CD4-positive, alpha-beta memory T cell (primary cell): ENCODE results near the gene GTSF1L. TPM values are rescaled to one million over a fixed set of nuclear protein-coding genes. Genes with fewer than 3 reads are reported as not detected.

ENCODE experiments used
- CTCF ChIA-PET: fragments of 350-600 bp; sonication (Branson Sonifier 250); formaldehyde crosslinking; loops from one replicate; lab custom pipeline; 2021; ENCODE audit warnings: inconsistent platforms; ENCODE audit not compliant: partially characterized antibody; lab: Charles Lee
- POLR2A ChIA-PET: fragments of 350-600 bp; sonication (Branson Sonifier 250); formaldehyde crosslinking; loops from one replicate; lab custom pipeline; 2021; ENCODE audit not compliant: partially characterized antibody; lab: Charles Lee
- DNase-seq, 5 donors: peaks; one replicate each; pipeline versions ENCODE4 v3.0.0 to v3.0.0-alpha.2; 2020 to 2022; ENCODE audit warnings: mixed read lengths in 1 of 5
- H3K27ac ChIP-seq: one replicate; pipeline ENCODE4 v1.7.0; 2013; ENCODE audit warnings: low read depth, low read length
- H3K27me3 ChIP-seq: 2 replicates; pipeline ENCODE4 v1.7.0; 2013; ENCODE audit warnings: mild to moderate bottlenecking, low read length, moderate library complexity; ENCODE audit not compliant: insufficient read depth
- H3K36me3 ChIP-seq: 2 replicates; pipeline ENCODE4 v1.7.0; 2013; ENCODE audit warnings: mild to moderate bottlenecking, low read length, moderate library complexity; ENCODE audit not compliant: insufficient read depth
- H3K4me1 ChIP-seq: 2 replicates; pipeline ENCODE4 v1.7.0; 2013; ENCODE audit warnings: mild to moderate bottlenecking, low read length, moderate library complexity; ENCODE audit not compliant: insufficient read depth
- H3K4me3 ChIP-seq, 2 donors: one replicate each; pipeline ENCODE4 v1.7.0; 2013; ENCODE audit warnings: low read length in 2 of 2, mild to moderate bottlenecking in 1 of 2
- H3K9me3 ChIP-seq, 2 donors: one replicate each; pipeline ENCODE4 v1.7.0; 2013; ENCODE audit warnings: low read length in 2 of 2, control low read depth in 1 of 2; ENCODE audit not compliant: control insufficient read depth in 1 of 2
- H3K27ac Mint-ChIP-seq, 7 donors: one replicate each; pipeline ENCODE4 v1.8.0; 2020 to 2021; ENCODE audit warnings: mixed read lengths in 7 of 7, mild to moderate bottlenecking in 6 of 7, inconsistent platforms in 3 of 7, moderate library complexity in 3 of 7
- H3K27me3 Mint-ChIP-seq, 2 donors: one replicate each; pipeline ENCODE4 v1.8.0; 2020 to 2021; ENCODE audit warnings: mixed read lengths in 2 of 2
- H3K36me3 Mint-ChIP-seq, 2 donors: one replicate each; pipeline ENCODE4 v1.8.0; 2020 to 2021; ENCODE audit warnings: mixed read lengths in 2 of 2, inconsistent platforms in 1 of 2, mild to moderate bottlenecking in 1 of 2
- H3K4me1 Mint-ChIP-seq, 4 donors: one replicate each; pipeline ENCODE4 v1.8.0; 2020 to 2021; ENCODE audit warnings: mixed read lengths in 4 of 4, mild to moderate bottlenecking in 1 of 4
- H3K4me3 Mint-ChIP-seq, 8 donors: one replicate each; pipeline ENCODE4 v1.8.0; 2020 to 2021; ENCODE audit warnings: mixed read lengths in 8 of 8, mild to moderate bottlenecking in 7 of 8, moderate library complexity in 6 of 8, inconsistent platforms in 3 of 8
- H3K9me3 Mint-ChIP-seq, 8 donors: one replicate each; pipeline ENCODE4 v1.8.0; 2020 to 2021; ENCODE audit warnings: mixed read lengths in 8 of 8, mild to moderate bottlenecking in 5 of 8, inconsistent platforms in 3 of 8, moderate library complexity in 1 of 8
- intact Hi-C: fragments of 100-400 bp; cut with micrococcal nuclease; formaldehyde crosslinking; loops from one replicate; pipeline ENCODE4 v1.15.1; 2023
- polyA plus RNA-seq, 2 donors: library from polyadenylated mRNA; unstranded; fragments of 300-500 nt; fragmentation: Illumina TruSeq; gene quantifications; one replicate each; pipeline ENCODE4 v1.2.3, GENCODE V29; 2021
- total RNA-seq, 2 experiments: library from RNA; stranded (reverse); gene quantifications; one replicate each; pipeline ENCODE4 v1.2.3, GENCODE V29; 2021

GTSF1L gene
- total RNA-seq (not detected), polyA plus RNA-seq (not detected)

GRCh38 chr20:43726811-43727338 lies at the start of gene GTSF1L:
Gene GTSF1L, minus strand, starts transcription at chr20:43727002. Its CDS starts 308 bp downstream, at chr20:43726694.
- H3K27ac ChIP-seq = no peak within 1 kb of the TSS
- no peaks in the 10 kb centered on the region for H3K9me3 ChIP-seq
- no peaks in the 10 kb centered on the region for H3K36me3 ChIP-seq
- Mint-ChIP-seq H3K27me3 (no peaks in the 10 kb centered on the region), H3K27ac (peak within 1 kb of the TSS in 1 of 7 donors; percentile 8), H3K9me3 (peaks cover 0 to 3% (median 0%) of the 10 kb centered on the region in 8 donors), H3K4me1 (peaks cover 20 to 41% (median 30%) of the 10 kb centered on the region in 4 donors), H3K36me3 (no peaks in the 10 kb centered on the region), H3K4me3 (no peak within 1 kb of the TSS)
- ChIA-PET CTCF (interaction anchor here (0.8 kb wide), 1 partner anchor 23 kb away, joined by 3 read pairs; no protein-coding TSS in a partner anchor), POLR2A (no interaction called here)
- intact Hi-C loops = no loop called here
- H3K27me3 ChIP-seq = no peaks in the 10 kb centered on the region
- no peak for DNase-seq
- H3K4me1 ChIP-seq = peaks cover 33% of the 10 kb centered on the region
- no peak within 1 kb of the TSS for H3K4me3 ChIP-seq

- Mint-ChIP-seq H3K27me3 (peaks cover 9 to 20% of the 10 kb centered on the region in 2 donors), H3K9me3 (peaks cover 0 to 25% (median 17%) of the 10 kb centered on the region in 8 donors), H3K36me3 (no peaks in the 10 kb centered on the region), H3K4me3 (no peak overlapping the region), H3K27ac (no peak overlapping the region), H3K4me1 (peaks cover 0 to 1% (median 0%) of the 10 kb centered on the region in 4 donors)
- Histone ChIP-seq H3K9me3 (no peaks in the 10 kb centered on the region), H3K4me3 (no peak overlapping the region), H3K27ac (no peak overlapping the region), H3K27me3 (no peaks in the 10 kb centered on the region), H3K4me1 (no peaks in the 10 kb centered on the region), H3K36me3 (no peaks in the 10 kb centered on the region)
- DNase-seq = no peak
- CTCF ChIA-PET = no interaction called here
- intact Hi-C loops = no loop called here
- POLR2A ChIA-PET = no interaction called here
Observed at GRCh38 chr20:43774754-43775153, 48.0 kb upstream of the GTSF1L start.

- H3K27me3 Mint-ChIP-seq = peaks cover 12 to 23% of the 10 kb centered on the region in 2 donors
- H3K9me3 Mint-ChIP-seq = peaks cover 0 to 1% (median 0%) of the 10 kb centered on the region in 8 donors
- ChIA-PET CTCF (no interaction called here), POLR2A (no interaction called here)
- Histone ChIP-seq H3K36me3 (no peaks in the 10 kb centered on the region), H3K4me3 (no peak overlapping the region), H3K4me1 (no peaks in the 10 kb centered on the region), H3K27ac (no peak overlapping the region), H3K9me3 (no peaks in the 10 kb centered on the region), H3K27me3 (no peaks in the 10 kb centered on the region)
- intact Hi-C loops = no loop called here
- H3K4me3 Mint-ChIP-seq = no peak overlapping the region
- no peak overlapping the region for H3K27ac Mint-ChIP-seq
- H3K36me3 Mint-ChIP-seq = no peaks in the 10 kb centered on the region
- peaks cover 0 to 1% (median 0%) of the 10 kb centered on the region in 4 donors for H3K4me1 Mint-ChIP-seq
- DNase-seq = no peak
Observed at GRCh38 chr20:43771503-43772190, 44.8 kb upstream of the GTSF1L start.

- H3K4me1 Mint-ChIP-seq = peaks cover 0 to 1% (median 0%) of the 10 kb centered on the region in 4 donors
- H3K27ac ChIP-seq = no peak overlapping the region
- no peak overlapping the region for H3K4me3 ChIP-seq
- H3K9me3 Mint-ChIP-seq = no peaks in the 10 kb centered on the region
- intact Hi-C loops = no loop called here
- H3K27me3 ChIP-seq = no peaks in the 10 kb centered on the region
- POLR2A ChIA-PET = no interaction called here
- H3K27ac Mint-ChIP-seq = no peak overlapping the region
- H3K27me3 Mint-ChIP-seq = peaks cover 12 to 24% of the 10 kb centered on the region in 2 donors
- no peaks in the 10 kb centered on the region for H3K4me1 ChIP-seq
- no peaks in the 10 kb centered on the region for H3K9me3 ChIP-seq
- DNase-seq = no peak
- H3K4me3 Mint-ChIP-seq = no peak overlapping the region
- CTCF ChIA-PET = interaction anchor here (1.0 kb wide), 1 partner anchor 231 kb away, joined by 3 read pairs; no protein-coding TSS in a partner anchor
- no peaks in the 10 kb centered on the region for H3K36me3 ChIP-seq
- H3K36me3 Mint-ChIP-seq = no peaks in the 10 kb centered on the region
Observed at GRCh38 chr20:43770342-43770741, 43.5 kb upstream of the GTSF1L start.

- Mint-ChIP-seq H3K4me3 (no peak overlapping the region), H3K27ac (no peak overlapping the region), H3K4me1 (peaks cover 0 to 1% (median 0%) of the 10 kb centered on the region in 4 donors), H3K27me3 (peaks cover 5 to 13% of the 10 kb centered on the region in 2 donors), H3K9me3 (no peaks in the 10 kb centered on the region), H3K36me3 (no peaks in the 10 kb centered on the region)
- no peak for DNase-seq
- Histone ChIP-seq H3K36me3 (no peaks in the 10 kb centered on the region), H3K4me1 (no peaks in the 10 kb centered on the region), H3K27me3 (no peaks in the 10 kb centered on the region), H3K27ac (no peak overlapping the region), H3K4me3 (no peak overlapping the region), H3K9me3 (no peaks in the 10 kb centered on the region)
- ChIA-PET CTCF (interaction anchor here (1.0 kb wide), 1 partner anchor 18 kb away, joined by 4 read pairs; no protein-coding TSS in a partner anchor), POLR2A (no interaction called here)
- intact Hi-C loops = no loop called here
Observed at GRCh38 chr20:43767686-43768474, 41.1 kb upstream of the GTSF1L start.

- DNase-seq = no peak
- Histone ChIP-seq H3K9me3 (no peaks in the 10 kb centered on the region), H3K27me3 (no peaks in the 10 kb centered on the region), H3K4me1 (no peaks in the 10 kb centered on the region), H3K36me3 (no peaks in the 10 kb centered on the region), H3K27ac (no peak overlapping the region), H3K4me3 (no peak overlapping the region)
- Mint-ChIP-seq H3K27ac (no peak overlapping the region), H3K36me3 (no peaks in the 10 kb centered on the region), H3K4me1 (peaks cover 0 to 1% (median under 1%) of the 10 kb centered on the region in 4 donors), H3K27me3 (peaks cover 5 to 8% of the 10 kb centered on the region in 2 donors), H3K9me3 (no peaks in the 10 kb centered on the region), H3K4me3 (no peak overlapping the region)
- ChIA-PET CTCF (interaction anchor here (1.0 kb wide), 1 partner anchor 17 kb away, joined by 4 read pairs; no protein-coding TSS in a partner anchor), POLR2A (no interaction called here)
- intact Hi-C loops = no loop called here
Observed at GRCh38 chr20:43766917-43767316, 40.1 kb upstream of the GTSF1L start.

- no peak overlapping the region for H3K27ac Mint-ChIP-seq
- Histone ChIP-seq H3K4me3 (no peak overlapping the region), H3K27ac (no peak overlapping the region), H3K27me3 (no peaks in the 10 kb centered on the region), H3K4me1 (no peaks in the 10 kb centered on the region), H3K9me3 (no peaks in the 10 kb centered on the region), H3K36me3 (no peaks in the 10 kb centered on the region)
- no peak overlapping the region for H3K4me3 Mint-ChIP-seq
- intact Hi-C loops = no loop called here
- peaks cover 5 to 8% of the 10 kb centered on the region in 2 donors for H3K27me3 Mint-ChIP-seq
- no peaks in the 10 kb centered on the region for H3K36me3 Mint-ChIP-seq
- POLR2A ChIA-PET = no interaction called here
- no peak for DNase-seq
- no peaks in the 10 kb centered on the region for H3K9me3 Mint-ChIP-seq
- peaks cover 0 to 6% (median under 1%) of the 10 kb centered on the region in 4 donors for H3K4me1 Mint-ChIP-seq
- CTCF ChIA-PET = interaction anchor here (1.0 kb wide), 1 partner anchor 16 kb away, joined by 4 read pairs; no protein-coding TSS in a partner anchor
Observed at GRCh38 chr20:43766385-43766784, 39.6 kb upstream of the GTSF1L start.
